Stimulated activated naive CD8-positive, alpha-beta T cell treated with anti-CD3 and anti-CD28 coated beads, Interleukin-15, Interleukin-2, amounts not matched to agents 100 U/mL and 50 U/mL, for 24 hours (primary cell): Measurements from ENCODE around the gene MAPKAPK2.
"Not testable (repeated sequence)": the region's sequence is repeated elsewhere in the genome, so short reads cannot be mapped to it uniquely, and the experiment has no call there.

ENCODE experiments used
- ATAC-seq: fragments of 150-1000 bp; cut with Tn5 transposase; one replicate; pipeline ENCODE4 v1.10.0; 2021
- DNase-seq: peaks from one replicate; pipeline ENCODE4 v3.0.0; 2021

Gene MAPKAPK2

GRCh38 chr1:206776229-206776628 lies 91.5 kb downstream of the MAPKAPK2 start:
- ATAC-seq (no peak), DNase-seq (no peak)

GRCh38 chr1:206778031-206778430 lies 93.3 kb downstream of the MAPKAPK2 start:
- ATAC-seq = no peak
- DNase-seq = no peak

- not testable (repeated sequence) for ATAC-seq, DNase-seq
Measured at GRCh38 chr1:206778911-206779310, 94.2 kb downstream of the MAPKAPK2 start.

GRCh38 chr1:206779638-206780037 lies 94.9 kb downstream of the MAPKAPK2 start:
- DNase-seq (no peak), ATAC-seq (no peak)

GRCh38 chr1:206782448-206782847 lies 97.7 kb downstream of the MAPKAPK2 start:
- peak; percentile 54 for DNase-seq

GRCh38 chr1:206783506-206783905 lies 98.8 kb downstream of the MAPKAPK2 start:
- ATAC-seq (no peak), DNase-seq (no peak)

More at GRCh38 chr1:206782448-206782847, 97.7 kb downstream of the MAPKAPK2 start:
- peak; percentile 72 for ATAC-seq
